Right renal cortex interstitium (tissue), 3 donors: ENCODE measurements around the gene ANKRD11. TPM values are rescaled to one million over a fixed set of nuclear protein-coding genes. Genes with fewer than 3 reads are reported as not detected.

Source experiments
- DNase-seq, 3 donors: peaks; one replicate each; pipeline ENCODE4 v3.0.0-alpha.2; 2013; ENCODE audit warnings: low read depth in 3 of 3, low spot score in 2 of 3
- polyA plus RNA-seq, 3 donors: library from polyadenylated mRNA; unstranded; fragments of 120-200 nt; gene quantifications; one replicate each; pipeline ENCODE4 v1.2.1, GENCODE V29; 2013; ENCODE audit not compliant: insufficient read length in 3 of 3

The ANKRD11 gene
- polyA plus RNA-seq, 3 donors: 84.3 to 86.5 (median 86.3) TPM

DNA sequence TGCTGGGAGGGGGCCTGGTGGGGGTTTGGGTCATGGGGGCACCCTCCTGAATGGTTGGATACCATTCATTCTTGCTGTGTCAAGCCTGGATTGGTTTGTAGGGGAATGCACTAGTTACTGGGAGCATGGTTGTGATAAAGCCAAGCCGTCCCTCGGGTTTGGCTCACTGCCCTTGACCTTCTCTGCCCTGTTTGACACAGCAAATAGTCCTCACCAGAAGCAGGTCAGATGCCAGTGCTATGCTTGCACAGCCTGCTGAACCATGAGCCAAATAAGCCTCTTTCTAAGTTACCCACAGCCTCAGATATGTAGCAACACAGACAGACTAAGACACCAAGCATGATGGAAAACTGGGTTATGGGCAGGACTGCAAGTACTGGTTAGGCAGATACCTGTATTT is 258.3 kb downstream of the ANKRD11 start:
- DNase-seq: no peak

DNA sequence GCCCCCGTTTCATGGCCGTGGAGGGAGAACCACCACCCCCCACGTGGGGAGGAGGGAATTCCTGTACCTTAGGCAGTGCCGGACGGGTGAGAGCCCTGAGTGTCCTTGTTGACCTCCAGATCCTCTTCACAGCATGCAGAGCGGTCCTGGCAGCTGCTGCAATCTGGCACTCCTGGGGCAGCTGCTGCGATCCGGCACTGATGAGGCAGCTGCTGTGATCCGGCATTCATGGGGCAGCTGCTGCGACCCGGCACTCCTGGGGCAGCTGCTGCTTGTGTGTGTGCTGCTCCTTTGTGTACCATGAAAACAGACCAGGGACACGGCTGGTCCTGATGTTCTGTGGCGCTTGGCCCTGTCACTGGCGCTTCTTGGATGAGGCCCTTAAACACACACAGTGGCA is 260.1 kb downstream of the ANKRD11 start:
- no peak for DNase-seq

- DNase-seq: no peak
Measured at GRCh38 chr16:89224665-89225064, 265.7 kb downstream of the ANKRD11 start.

DNA sequence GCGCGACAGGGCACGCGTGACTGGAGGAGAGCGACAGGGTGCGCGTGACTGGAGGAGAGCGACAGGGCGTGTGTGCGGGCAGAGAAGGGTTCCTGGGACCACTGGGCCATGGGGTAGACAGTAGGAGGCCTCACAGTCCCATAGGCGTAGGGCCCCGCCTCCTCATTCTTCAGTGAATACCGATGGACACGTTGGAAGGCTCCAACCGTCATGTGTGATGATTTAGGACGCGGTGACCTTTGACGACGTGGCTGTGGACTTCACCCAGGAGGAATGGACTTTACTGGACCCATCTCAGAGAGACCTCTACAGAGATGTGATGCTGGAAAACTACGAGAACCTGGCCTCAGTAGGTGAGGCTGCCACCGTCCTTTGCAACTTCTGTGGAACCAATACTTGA is 267.4 kb downstream of the ANKRD11 start:
- no peak for DNase-seq

DNA sequence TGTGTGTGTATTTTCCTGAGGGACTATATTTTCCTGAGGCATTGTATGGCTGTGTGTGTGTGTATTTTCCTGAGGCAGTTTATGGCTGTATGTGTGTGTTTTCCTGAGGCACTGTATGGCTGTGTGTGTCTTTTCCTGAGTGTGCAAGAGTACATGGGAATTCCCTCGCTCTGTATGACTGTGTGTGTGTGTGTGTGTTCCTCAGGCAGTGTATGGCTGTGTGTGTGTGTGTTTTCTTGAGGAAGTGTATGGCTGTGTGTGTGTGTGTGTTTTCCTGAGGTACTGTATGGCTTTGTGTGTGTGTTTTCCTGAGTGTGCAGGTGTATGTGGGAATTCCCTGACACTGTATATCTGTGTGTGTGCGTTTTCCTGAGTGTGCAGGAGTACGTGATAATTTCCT is 268.8 kb downstream of the ANKRD11 start:
- no peak for DNase-seq

DNA sequence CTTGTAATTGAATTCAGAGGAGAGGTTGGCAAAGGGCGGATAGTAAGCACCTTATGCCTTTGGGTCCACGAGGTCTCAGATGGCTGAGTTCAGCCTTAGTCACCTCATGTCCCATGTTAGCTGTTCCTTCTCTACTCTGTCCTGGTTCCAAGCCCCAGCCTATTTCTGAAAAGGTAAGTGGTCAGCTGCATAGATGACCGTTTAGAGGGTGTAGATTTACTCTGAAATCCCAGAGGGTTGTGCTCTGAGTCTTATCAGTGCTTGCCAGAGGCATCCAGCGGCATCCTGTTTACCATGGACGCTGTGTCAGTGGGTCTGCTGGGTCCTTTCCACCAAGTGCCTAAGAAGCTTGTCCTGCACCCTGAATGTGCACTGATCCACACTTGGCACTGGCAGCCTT is 271.0 kb downstream of the ANKRD11 start:
- DNase-seq: no peak

Other genes with a start within 250 kb of the ANKRD11 start
- gene SPG7, start 17.8 kb upstream of the ANKRD11 start, polyA plus RNA-seq: 10 to 100 TPM; 84.2 to 86.8 (median 85.9) TPM
- gene RPL13, start 70.1 kb upstream of the ANKRD11 start, polyA plus RNA-seq: 1,000 to 10,000 TPM; 1,526 to 1,773 (median 1,604) TPM
- 1 to 10 TPM; 2.0 to 3.4 (median 3.0) TPM for gene CPNE7, start 85.2 kb upstream of the ANKRD11 start, polyA plus RNA-seq
- gene DPEP1, start 123.1 kb upstream of the ANKRD11 start, polyA plus RNA-seq: 10 to 100 TPM; 18.0 to 42.6 (median 37.3) TPM
- gene CHMP1A, start 167.1 kb upstream of the ANKRD11 start, polyA plus RNA-seq: 10 to 100 TPM; 62.0 to 74.0 (median 70.2) TPM
- 10 to 100 TPM; 11.3 to 15.1 (median 14.6) TPM for gene SPATA33, start 167.3 kb upstream of the ANKRD11 start, polyA plus RNA-seq
- 10 to 100 TPM; 79.6 to 97.3 (median 83.1) TPM for gene CDK10, start 196.1 kb upstream of the ANKRD11 start, polyA plus RNA-seq
- 1 to 10 TPM; 4.7 to 5.7 (median 5.6) TPM for gene SPATA2L, start 211.1 kb upstream of the ANKRD11 start, polyA plus RNA-seq
- gene VPS9D1, start 230.3 kb upstream of the ANKRD11 start, polyA plus RNA-seq: 1 to 10 TPM; 7.5 to 9.3 (median 9.2) TPM
- gene ZNF276, start 231.0 kb upstream of the ANKRD11 start, polyA plus RNA-seq: 10 to 100 TPM; 19.0 to 22.6 (median 20.2) TPM